GM21447 (cell line): ENCODE measurements around the gene WIPI1.
"Not testable (repeated sequence)": the region's sequence is repeated elsewhere in the genome, so short reads cannot be mapped to it uniquely, and the experiment has no call there.

Experiments
- ATAC-seq: cut with Tn5 transposase; IDR thresholded peaks from one replicate; pipeline ENCODE4 v1.9.1; 2021; ENCODE audit not compliant: unreplicated experiment

The WIPI1 gene, protein sequence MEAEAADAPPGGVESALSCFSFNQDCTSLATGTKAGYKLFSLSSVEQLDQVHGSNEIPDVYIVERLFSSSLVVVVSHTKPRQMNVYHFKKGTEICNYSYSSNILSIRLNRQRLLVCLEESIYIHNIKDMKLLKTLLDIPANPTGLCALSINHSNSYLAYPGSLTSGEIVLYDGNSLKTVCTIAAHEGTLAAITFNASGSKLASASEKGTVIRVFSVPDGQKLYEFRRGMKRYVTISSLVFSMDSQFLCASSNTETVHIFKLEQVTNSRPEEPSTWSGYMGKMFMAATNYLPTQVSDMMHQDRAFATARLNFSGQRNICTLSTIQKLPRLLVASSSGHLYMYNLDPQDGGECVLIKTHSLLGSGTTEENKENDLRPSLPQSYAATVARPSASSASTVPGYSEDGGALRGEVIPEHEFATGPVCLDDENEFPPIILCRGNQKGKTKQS

DNA sequence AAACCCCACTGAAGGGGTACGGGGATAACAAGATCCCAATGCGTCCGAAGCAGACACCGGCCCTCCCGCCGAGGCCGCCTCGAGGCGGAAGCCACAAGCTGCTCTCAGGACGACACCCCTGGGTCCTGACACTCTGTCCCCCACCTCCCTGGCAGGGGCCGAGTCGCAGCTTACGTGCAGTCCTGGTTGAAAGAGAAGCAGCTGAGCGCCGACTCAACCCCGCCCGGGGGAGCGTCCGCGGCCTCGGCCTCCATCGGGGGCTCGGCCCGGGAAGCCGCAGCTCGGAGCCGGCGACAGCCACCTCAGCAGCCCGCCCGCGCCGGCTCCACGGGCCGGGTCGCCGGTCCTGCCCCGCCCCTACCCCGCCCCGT is at the start of gene WIPI1:
Gene WIPI1, minus strand, starts transcription at position 329 of the 371 bp plus-strand sequence. Its CDS starts 75 bp downstream, at position 254.
- peak; percentile 19 for ATAC-seq

DNA sequence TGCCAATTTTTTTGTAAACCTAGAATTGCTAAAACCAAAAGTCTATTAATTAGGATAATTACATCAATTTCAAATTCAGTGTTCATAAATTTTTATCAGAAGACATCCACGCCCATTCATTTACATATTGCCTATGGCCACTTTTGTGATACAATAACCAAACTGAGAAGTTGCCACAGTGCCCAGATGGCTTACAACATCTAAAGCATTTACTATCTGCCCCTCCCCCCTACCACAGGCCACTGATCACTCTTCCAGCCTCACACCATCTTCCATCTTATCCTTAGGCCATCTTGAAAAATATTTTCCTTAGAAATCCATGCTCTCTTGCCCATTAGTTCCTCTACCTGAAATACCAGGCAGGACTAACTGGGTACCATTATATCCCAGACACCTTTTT is 48.7 kb upstream of the WIPI1 start:
- ATAC-seq = no peak

DNA sequence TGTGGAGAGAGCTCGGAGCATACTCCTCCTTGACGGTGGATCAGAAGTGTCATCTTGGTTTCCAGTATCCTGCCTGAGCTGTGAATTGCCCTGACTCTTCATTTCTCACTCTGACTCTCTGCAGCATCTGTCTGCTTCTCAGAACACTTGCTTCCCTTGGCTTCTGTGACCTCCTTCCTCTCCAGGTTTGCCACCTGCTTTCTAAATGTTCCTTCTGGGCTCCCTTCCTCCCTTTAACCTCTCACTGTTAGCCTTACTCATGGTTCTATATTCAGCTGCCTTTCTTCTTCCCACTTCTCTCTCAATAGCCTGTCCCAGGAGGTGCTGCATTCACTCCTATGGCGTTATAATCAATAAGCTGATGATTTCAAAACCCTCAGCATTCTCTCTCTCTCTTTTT is 43.8 kb upstream of the WIPI1 start:
- ATAC-seq = no peak

DNA sequence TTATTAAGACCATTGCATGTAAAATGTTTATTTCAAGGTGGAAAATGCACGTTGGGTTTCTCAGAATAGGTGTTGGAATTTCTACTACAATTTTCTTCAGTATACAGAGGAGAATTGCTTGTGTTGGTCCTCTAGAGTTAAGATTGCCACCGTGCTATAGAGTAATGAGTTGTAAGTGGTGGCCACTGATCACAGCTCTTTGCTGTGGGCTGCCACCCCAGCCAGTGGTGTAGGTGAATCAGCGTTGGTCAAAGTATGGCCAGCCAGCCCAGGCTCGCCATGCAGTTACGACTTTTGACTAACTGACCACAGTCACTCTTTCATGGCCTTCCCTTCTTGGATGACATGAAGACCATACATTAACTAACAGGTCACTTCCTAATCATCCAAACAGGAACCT is 42.3 kb upstream of the WIPI1 start:
- no peak for ATAC-seq

DNA sequence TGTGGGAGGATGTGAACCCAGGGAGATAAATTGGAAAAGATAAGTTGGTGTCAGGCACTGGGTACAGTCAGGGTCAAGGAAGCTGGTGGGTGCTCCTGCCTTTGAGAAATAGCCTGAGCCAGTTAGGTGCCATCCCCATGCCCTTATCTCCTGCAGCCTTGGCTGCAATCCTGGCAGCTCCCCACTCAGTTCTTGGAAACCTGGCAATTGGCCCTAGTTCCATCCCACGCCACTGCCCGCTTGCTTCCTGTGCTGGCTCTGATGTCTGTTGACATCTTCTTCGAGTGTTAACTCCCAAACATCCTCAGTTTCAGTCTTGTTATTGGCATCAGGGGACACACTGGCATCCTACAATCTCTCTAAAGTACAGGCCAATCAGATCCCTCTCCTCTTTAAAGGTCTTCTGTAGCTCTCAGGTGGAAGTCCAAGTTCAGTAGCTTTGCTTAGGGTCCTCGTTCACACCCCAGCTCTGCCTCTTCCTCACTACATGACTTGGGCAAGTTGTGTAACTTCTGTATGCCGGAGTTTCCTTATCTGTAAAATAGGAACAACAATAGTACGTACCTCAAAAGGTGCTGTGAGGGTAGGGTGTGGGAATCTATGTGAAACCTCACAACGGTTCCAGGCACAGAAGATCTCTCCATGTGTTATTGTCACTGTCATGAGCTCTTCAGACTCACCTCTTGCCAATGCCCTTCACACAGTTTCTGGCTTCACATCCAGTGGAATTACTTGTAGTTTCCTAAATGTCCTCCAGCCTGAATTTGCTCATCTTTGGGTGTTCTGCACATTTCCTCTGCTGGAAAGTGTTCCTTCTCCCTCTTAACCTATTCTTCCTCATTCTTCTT is 41.4 kb upstream of the WIPI1 start:
- peak; percentile 22 for ATAC-seq

DNA sequence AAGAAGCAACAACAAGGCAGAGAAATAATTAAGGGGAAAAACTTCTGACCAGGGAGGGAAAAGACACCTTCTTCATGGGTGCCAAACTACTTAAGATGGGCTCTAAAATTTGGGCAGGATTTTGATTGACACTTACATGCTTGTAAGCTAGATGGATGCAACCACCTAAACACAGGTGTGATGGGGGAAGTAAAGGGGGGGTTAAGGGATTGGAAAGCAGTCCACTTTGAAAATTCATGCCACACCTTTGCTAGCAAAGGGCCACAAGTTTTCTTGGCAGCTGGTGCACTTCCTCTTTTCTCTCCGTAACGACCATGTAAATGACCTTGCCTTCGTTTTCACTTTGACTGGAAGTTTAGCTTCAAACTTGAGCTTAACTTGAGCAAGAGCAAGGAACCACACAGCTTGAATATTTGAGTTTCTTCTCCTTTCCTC is 40.6 kb upstream of the WIPI1 start:
- ATAC-seq = peak; percentile 98

DNA sequence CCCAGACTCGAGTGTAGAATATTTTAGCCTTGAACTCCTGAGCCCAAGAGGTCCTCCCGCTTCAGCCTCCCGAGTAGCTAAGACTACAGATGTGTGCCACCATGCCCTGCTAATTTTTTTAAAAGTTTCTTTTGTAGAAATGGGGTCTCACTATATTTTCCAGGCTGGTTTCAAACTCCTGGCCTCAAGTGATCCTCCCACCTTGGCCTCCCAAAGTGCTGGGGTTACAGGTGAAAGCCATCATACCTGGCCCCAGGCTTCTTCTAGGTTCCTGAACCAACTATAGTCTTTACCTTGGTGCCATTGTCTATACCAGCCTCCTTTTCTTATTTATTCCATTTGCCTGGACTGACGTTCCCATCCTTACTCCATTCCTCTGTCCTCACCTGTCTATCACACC is 37.8 kb upstream of the WIPI1 start:
- no peak for ATAC-seq

DNA sequence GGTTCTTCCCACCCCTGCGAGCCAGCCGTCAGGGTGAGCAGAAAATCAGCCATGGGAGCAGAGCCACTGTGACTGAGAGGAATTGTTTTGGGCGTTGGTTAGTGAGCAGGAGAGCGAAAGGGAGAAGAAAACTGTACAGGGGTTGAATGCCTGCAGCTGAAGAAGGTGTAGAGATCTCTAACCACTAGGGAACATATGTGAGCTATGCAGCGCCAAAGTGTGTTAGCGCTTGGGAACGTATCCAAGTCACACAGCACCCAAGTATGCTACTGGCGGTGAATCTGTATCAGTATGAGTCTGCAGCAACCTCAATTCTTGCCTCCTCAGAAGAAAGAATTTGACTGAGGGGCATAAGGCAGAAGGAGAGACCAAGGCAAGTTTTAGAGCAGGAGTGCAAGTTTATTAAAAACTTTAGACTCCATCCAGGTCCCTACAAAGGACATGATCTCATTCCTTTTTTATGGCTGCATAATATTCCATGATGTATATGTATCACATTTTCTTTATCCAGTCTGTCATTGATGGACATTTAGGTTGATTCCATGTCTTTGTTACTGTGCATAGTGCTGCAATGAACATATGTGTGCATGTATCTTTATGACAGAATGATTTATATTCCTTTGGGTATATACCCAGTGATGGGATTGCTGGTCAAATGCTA is 35.2 kb upstream of the WIPI1 start:
- not testable (repeated sequence) for ATAC-seq

DNA sequence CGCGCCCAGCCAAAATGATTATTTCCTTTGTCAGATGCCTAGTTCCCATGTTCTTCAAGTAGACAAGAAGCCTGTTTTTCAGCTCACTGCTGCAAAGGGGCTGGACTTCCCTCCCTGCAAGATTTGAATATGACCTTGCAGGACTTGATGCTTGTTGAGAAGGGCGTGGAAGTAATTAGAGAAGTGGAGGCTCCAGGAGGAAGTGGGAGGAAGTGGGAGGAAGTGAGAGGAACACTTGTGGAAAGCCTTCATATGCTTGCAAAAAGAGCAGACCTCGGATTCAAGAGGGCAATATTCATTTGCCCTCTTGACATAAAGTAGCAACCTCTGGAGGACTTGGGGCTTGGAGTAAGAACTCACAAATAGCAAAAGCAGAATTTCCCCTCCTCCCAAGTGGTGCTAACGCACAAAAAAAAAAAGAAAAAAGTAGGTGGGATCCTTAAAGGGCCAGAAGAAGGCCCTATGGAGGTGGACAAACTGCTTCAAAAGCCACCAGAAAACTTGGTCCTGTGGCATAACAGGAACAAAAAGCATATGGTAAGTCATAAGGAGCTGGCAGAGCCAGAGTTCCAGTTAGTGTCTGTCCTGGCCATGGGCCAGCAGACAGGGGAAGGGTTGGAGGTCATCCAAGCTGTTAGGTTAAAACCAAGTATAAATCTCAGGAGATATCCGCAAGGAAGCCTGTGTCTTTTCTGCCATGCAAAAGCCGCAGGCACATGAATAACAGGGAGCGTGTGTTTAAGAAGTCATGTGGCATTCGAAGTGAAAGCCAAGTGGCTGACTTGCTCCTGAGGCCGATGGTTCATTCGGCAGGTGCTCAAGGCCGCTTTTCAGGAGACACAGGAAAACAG is 34.3 kb upstream of the WIPI1 start:
- no peak for ATAC-seq

DNA sequence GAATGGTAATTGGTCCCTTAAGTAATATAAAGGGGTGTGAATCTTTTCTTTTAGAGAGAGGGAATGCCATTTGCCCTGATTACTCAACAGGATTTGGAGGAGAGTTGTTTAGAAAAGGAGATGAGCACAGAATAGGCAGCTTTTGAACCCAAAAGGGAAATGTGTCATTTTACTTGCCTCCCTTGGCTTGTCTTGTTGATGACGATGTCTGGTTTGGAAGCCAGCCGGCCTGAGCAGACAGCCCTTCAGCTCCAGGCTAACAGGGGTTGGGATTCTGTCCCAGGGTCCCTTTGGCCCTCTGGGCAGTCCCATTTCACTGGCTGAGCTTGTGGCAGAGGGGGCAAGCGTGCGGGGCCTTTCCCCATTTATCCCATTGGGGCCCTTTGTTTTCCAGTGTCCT is 32.6 kb upstream of the WIPI1 start:
- ATAC-seq = no peak

DNA sequence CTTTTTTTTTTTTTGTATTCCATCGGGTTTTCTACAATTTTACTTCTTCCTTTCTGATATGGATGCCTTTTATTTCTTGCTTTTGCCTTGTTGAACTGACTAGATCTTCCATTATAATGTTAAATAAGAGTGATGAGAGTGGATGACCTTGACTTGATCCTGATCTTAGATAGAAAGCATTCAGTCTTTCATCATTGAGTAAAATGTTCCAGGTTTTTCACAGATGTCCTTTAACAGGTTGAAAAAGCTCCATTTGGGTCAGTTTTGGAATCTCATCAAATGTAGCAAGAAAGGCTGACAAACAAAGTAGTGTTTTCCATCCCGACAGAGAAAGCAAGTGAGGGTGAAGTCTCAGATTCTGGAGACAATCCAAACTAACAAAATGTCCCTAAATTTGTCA is 27.2 kb upstream of the WIPI1 start:
- ATAC-seq = no peak

DNA sequence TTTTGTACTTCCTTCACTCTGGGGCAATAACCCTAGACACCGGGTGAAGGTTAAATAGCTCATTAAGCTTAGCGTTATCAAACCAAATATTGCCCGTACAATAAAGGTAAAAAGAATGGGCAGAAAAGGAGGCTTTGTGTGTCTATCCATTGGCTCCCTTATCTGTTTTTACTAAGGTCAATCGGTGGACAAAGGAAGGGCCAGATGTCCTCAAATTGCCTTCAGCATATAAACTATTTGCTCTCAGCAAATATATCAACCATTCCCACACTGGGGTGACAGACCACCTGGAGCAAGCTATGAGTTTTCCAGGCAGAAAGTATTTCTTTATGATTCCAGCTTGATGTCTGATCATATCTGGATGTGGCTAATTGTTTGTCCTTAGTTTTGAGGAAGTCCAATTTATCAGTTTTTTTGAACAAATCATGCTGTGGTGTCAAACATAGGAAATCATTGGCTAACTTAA is 25.3 kb upstream of the WIPI1 start:
- no peak for ATAC-seq

DNA sequence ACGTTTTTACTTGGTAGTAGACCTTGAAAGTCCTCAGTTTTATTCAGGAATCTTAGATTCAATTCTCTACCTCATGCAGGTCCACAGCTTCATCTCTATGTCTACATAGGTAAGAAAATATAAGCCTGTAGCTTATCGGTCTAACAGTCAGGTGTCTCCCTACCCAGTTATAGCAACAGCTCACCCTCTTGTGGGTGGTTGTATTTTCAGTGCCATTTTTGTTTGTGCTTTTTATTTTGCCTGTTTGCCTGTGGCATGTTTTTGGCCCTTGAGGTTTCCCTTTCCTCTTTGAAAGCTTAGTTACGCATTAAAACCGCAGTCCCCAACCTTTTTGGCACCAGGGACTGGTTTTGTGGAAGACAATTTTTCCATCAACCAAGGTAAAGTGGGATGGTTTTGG is 23.6 kb upstream of the WIPI1 start:
- no peak for ATAC-seq

DNA sequence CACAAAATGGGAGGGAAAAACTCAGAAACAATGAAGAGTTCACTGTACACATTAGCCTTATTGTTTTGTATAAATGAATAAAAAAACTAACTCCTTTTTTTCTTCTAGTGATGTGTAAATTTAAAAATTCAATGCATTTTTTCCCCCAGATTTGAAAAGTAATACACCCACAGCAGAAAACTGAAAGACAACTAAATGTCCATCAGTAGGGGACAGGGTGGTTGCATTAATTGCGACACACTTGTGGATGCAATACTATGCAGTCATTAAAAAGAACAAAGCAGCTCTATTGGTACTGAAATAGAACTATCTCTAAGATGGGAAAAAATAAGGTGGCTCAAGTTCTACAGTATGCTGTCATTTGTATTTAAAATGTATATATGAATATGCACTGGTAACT is 13.7 kb upstream of the WIPI1 start:
- no peak for ATAC-seq

DNA sequence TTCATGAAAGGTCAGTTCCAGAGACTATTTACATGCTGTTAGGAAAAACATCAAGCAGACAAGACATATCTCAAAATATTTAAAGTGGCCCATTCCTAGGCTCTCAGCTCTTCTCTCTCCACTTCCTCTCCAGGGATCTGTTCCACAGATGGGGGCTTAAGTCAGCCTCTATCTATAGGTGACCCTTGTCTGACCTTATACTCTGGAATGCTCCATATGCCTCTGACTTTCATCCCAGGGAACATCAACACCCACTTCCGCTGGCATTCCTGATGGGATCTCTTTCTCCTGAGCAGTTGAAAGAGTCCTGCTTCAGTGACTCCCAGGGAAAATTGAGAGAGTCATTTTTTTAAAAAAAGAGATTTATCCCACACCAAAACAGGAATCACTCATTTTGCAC is 11.5 kb upstream of the WIPI1 start:
- ATAC-seq = no peak

DNA sequence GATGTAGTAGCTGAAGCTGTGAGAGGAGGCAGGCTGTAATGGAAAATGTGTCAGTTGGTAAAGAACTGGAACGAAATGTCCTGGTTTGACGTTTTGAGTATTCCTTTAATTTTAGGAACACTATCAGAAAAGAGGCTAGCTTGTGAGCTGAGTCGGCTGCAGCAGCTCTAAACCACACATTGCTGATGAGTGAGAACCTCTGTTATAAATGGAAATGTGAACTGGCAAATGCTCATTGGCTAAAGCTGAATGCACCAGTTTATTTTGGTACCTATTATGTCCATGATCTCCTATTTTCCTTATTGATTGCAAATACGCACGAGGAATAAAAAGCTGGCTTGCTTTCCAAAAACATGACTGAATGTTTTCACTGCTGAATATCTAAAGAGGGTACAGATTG is 11.0 kb upstream of the WIPI1 start:
- ATAC-seq = no peak

DNA sequence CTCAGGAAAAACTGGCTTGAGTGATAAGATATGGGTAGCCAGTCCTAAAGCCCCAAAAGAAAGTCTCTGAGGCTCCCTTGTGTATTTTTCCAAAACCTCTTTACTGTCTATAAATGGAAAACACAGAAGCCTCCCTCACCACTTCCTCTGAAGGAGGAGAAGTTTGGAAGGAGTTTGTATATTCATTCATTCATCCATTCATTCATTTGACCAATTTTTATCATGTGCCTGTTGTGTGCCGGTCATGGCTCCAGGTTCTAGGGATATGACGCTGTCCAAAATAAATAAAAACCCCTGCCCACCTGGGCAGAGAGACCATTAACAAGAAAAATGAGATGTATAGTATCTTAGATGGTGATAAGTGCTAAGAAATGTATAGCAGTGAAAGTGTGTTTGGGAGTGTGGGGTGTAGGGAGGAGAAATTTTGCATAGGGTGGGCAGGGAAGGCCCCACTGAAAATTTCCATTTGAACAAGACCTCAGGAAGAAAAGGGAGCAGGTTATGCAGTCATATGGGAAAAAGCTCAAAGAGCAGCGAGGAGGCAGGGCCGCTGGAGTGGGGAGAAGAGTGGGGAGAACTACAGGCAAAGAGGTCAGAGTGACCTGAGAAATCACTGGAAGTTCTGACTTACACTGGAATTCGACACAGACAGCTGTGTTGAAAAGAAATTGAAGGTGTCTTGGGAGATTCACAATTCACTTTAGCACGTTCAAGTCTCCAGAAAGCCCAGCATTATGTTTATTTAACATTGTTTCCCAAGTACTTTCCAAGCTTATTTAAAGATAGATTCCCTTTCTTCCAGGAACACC is 6.1 kb upstream of the WIPI1 start:
- ATAC-seq = no peak

DNA sequence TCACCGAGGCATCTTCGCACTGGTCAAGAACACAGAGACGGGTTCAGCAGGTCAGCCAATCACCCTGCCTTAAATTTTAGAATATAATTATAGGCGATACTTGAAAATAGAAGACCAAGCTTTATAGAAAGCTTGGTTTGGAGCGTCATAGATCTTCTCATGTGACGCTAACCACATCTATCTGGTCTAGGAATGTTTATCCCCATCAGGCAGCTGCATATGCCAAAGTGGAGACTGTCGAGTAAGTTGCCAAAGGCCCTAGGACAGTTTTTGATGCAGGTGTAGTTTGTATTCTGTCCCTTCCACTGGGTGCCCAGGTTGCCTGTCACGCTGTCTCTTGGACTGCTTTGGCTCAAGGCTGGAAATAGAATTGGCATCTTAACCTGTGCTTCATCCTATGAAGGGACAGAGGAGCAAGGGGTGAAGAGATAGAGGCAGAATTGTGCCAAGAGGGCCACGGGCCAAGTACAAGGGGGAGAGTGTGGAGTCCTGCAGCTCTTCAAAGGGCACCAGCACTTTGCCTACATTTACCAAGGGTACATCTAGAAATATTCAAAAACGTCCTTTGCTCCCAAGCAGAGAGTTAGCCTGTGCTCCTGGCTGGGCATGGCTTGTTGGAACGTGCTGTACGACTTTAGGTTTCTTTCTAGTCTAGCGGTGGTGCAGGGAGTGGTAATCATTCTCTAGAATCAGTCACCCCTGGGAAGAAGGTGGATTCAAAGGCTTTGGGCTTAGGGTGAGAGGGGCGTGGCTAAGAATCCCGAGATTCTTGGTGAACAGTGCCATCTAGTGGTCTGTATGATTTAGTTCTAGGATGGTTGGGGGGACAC is 5.3 kb upstream of the WIPI1 start:
- peak; percentile 34 for ATAC-seq

DNA sequence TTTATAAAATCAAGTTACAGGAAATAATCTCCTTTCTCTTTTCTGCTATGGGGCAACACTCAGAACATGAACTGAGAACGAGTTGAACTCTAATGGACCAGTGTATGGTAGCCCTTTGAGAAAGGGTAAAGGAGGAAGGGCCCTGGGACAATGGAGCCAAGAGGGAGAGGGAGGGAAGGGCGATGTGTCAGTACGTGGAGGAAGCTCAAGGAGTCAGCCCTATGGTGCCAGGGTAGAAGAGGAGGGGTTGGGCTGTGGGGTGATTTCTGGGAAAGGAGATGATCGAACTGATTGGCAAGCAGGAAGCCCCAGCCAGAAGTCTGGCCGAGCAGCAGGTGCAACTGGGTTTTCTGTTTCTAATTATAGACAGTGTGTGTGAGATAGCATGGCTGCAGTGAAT is 4.3 kb upstream of the WIPI1 start:
- no peak for ATAC-seq
